ENCODE results near the gene SYVN1.

DNA sequence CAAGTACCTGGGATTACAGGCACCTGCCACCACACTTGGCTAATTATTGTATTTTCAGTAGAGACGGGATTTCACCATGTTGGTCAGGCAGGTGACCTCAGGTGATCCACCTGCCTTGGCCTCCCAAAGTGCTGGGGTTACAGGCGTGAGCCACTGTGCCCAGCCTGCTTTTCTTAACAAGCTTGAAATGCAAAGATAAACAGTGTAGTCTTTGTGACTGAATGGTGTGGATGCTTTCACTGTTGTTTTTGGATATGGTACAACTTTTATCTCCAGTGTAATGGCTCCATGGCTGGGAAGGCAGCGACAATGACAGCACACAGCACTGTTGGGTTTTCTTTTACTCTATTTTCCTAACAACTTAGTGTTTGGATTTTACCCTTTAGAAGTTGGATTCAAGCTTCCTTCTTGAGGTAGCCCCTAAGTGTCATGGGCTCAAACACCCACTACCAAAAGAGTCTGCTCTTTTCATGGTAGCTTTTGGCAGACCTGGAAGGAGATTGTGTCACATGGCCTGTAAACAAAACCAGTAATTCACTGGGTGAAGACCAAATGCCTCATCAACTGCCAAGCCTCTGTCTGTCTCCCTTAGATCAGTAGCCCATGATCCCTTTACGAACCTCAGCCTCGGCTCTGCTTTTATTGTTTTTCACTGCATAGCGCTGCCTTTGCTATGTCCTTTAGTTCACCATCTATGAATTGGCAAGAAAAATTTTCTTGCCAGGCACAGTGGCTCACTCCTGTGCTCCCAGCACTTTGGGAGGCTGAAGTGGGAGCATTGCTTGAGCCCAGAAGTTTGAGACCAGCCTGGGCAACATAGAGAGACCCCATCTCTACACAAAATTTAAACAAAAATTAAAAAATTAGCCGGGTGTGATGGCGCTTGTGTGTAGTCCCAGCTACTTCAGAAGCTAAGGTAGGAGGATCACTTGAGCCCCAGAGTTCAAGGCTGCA lies 31.9 kb downstream of the SYVN1 start:
- TF ChIP-seq POLR2A (IDR thresholded peaks at IDR 0.05; ENCODE audit: low read length), result no peak
- no peak for TF ChIP-seq GATA1 (IDR thresholded peaks at IDR 0.05; ENCODE audit: low read depth, low read length)

Measured in erythroblast (primary cell).